ENCODE results near the gene MRM2.

DNA sequence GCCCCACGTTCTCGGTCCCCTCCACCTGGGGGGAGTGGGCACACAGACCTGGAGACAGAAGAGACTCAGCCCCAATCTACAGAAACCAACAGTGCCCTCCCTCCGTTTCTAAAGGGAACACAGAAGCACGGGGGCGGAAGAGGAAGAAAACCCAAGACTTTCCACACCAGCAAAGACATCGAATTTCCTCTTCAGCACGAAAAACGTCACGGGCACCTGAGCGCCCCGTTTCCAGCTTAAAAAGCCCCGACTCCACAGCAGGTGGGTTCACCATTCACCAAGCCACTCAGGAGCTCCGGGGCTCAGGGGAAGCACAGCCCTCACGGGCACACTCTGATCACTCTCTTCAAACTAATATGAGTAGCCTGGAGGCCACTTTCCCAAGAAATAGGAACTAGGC is 19.6 kb upstream of the MRM2 start:
- TF ChIP-seq, protein P1, sequence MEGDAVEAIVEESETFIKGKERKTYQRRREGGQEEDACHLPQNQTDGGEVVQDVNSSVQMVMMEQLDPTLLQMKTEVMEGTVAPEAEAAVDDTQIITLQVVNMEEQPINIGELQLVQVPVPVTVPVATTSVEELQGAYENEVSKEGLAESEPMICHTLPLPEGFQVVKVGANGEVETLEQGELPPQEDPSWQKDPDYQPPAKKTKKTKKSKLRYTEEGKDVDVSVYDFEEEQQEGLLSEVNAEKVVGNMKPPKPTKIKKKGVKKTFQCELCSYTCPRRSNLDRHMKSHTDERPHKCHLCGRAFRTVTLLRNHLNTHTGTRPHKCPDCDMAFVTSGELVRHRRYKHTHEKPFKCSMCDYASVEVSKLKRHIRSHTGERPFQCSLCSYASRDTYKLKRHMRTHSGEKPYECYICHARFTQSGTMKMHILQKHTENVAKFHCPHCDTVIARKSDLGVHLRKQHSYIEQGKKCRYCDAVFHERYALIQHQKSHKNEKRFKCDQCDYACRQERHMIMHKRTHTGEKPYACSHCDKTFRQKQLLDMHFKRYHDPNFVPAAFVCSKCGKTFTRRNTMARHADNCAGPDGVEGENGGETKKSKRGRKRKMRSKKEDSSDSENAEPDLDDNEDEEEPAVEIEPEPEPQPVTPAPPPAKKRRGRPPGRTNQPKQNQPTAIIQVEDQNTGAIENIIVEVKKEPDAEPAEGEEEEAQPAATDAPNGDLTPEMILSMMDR (IDR thresholded peaks at IDR 0.05), result no peak
- no peak for TF ChIP-seq ZFX (IDR thresholded peaks at IDR 0.05; ENCODE audit: borderline replicate concordance)
